Measurements from ENCODE around the gene SUCO. TPM values are rescaled to one million over a fixed set of nuclear protein-coding genes. Genes with fewer than 3 reads are reported as not detected.

SUCO gene
- total RNA-seq, 1 donor from 2014 or later, result 40.4 TPM

- H3K9me3 Mint-ChIP-seq, result no peaks in the 10 kb centered on the region
These were observed 1.4 kb upstream of the SUCO start for GRCh38 chr1:172531412-172532182.

GRCh38 chr1:172532183-172532699 is 709 bp upstream of the SUCO start:
- Mint-ChIP-seq H3K4me3 (peak overlapping the region; percentile 98), H3K4me1 (ENCODE audit: low read depth) (peaks cover 44% of the 10 kb centered on the region)
- intact Hi-C loops (cut with micrococcal nuclease), result loop anchor here (1.0 to 10.0 kb wide), 16 partner anchors 57 to 1625 kb away; partner anchors contain the start of genes METTL13, PRDX6, RABGAP1L and RC3H1

More at GRCh38 chr1:172531412-172532182, 1.4 kb upstream of the SUCO start:
- H3K4me1 Mint-ChIP-seq (ENCODE audit: low read depth), result peaks cover 40% of the 10 kb centered on the region
- DNase-seq (ENCODE audit: low spot score), result no peak
- H3K36me3 Mint-ChIP-seq (ENCODE audit: low read depth), result peaks cover 12% of the 10 kb centered on the region
- intact Hi-C loops (cut with micrococcal nuclease), result loop anchor here (1.0 to 10.0 kb wide), 16 partner anchors 57 to 1626 kb away; partner anchors contain the start of genes METTL13, PRDX6, RABGAP1L and RC3H1
- peak overlapping the region; percentile 98 for H3K4me3 Mint-ChIP-seq
- H3K27me3 Mint-ChIP-seq (ENCODE audit: insufficient read depth), result peaks cover 12% of the 10 kb centered on the region
- H3K27ac Mint-ChIP-seq, result peak overlapping the region; percentile 99

GRCh38 chr1:172533513-172534151 is 682 bp downstream of the SUCO start:
- Mint-ChIP-seq H3K4me3 (peak overlapping the region; percentile 98), H3K4me1 (ENCODE audit: low read depth) (peaks cover 51% of the 10 kb centered on the region), H3K27ac (peak overlapping the region; percentile 95), H3K9me3 (no peaks in the 10 kb centered on the region), H3K27me3 (ENCODE audit: insufficient read depth) (peaks cover 7% of the 10 kb centered on the region), H3K36me3 (ENCODE audit: low read depth) (peaks cover 18% of the 10 kb centered on the region)
- DNase-seq (ENCODE audit: low spot score), result peak; percentile 37
- intact Hi-C loops (cut with micrococcal nuclease), result loop anchor here (1.0 to 10.0 kb wide), 11 partner anchors 8 to 1624 kb away; partner anchors contain the start of genes CENPL, DARS2, PRDX6 and PRRC2C

More at GRCh38 chr1:172532183-172532699, 709 bp upstream of the SUCO start:
- peak overlapping the region; percentile 99 for H3K27ac Mint-ChIP-seq
- peaks cover 12% of the 10 kb centered on the region for H3K27me3 Mint-ChIP-seq (ENCODE audit: insufficient read depth)
- H3K36me3 Mint-ChIP-seq (ENCODE audit: low read depth), result peaks cover 12% of the 10 kb centered on the region
- no peaks in the 10 kb centered on the region for H3K9me3 Mint-ChIP-seq
- peak; percentile 91 for DNase-seq (ENCODE audit: low spot score)

GRCh38 chr1:172536256-172536655 is 3.3 kb downstream of the SUCO start:
- intact Hi-C loops (cut with micrococcal nuclease), result loop anchor here (10.0 kb wide), 1 partner anchor 351 kb away; no protein-coding TSS in a partner anchor
- DNase-seq (ENCODE audit: low spot score), result no peak
- Mint-ChIP-seq H3K36me3 (ENCODE audit: low read depth) (peaks cover 22% of the 10 kb centered on the region), H3K9me3 (no peaks in the 10 kb centered on the region), H3K27me3 (ENCODE audit: insufficient read depth) (no peaks in the 10 kb centered on the region), H3K4me3 (no peak overlapping the region), H3K27ac (no peak overlapping the region), H3K4me1 (ENCODE audit: low read depth) (peaks cover 56% of the 10 kb centered on the region)

- H3K9me3 Mint-ChIP-seq, result no peaks in the 10 kb centered on the region
- no peak overlapping the region for H3K27ac Mint-ChIP-seq
- H3K27me3 Mint-ChIP-seq (ENCODE audit: insufficient read depth), result no peaks in the 10 kb centered on the region
- H3K36me3 Mint-ChIP-seq (ENCODE audit: low read depth), result peaks cover 24% of the 10 kb centered on the region
- peaks cover 57% of the 10 kb centered on the region for H3K4me1 Mint-ChIP-seq (ENCODE audit: low read depth)
- DNase-seq (ENCODE audit: low spot score), result no peak
- H3K4me3 Mint-ChIP-seq, result no peak overlapping the region
- intact Hi-C loops (cut with micrococcal nuclease), result loop anchor here (10.0 kb wide), 1 partner anchor 353 kb away; no protein-coding TSS in a partner anchor
These were observed 4.4 kb downstream of the SUCO start for GRCh38 chr1:172537366-172537765.

- H3K27ac Mint-ChIP-seq, result no peak overlapping the region
- no peak for DNase-seq (ENCODE audit: low spot score)
- H3K4me1 Mint-ChIP-seq (ENCODE audit: low read depth), result peaks cover 62% of the 10 kb centered on the region
- intact Hi-C loops (cut with micrococcal nuclease), result loop anchor here (10.0 kb wide), 1 partner anchor 353 kb away; no protein-coding TSS in a partner anchor
- no peaks in the 10 kb centered on the region for H3K27me3 Mint-ChIP-seq (ENCODE audit: insufficient read depth)
- no peak overlapping the region for H3K4me3 Mint-ChIP-seq
- no peaks in the 10 kb centered on the region for H3K9me3 Mint-ChIP-seq
- peaks cover 24% of the 10 kb centered on the region for H3K36me3 Mint-ChIP-seq (ENCODE audit: low read depth)
These were observed 5.0 kb downstream of the SUCO start for GRCh38 chr1:172537827-172538391.

GRCh38 chr1:172540635-172541034 is 7.7 kb downstream of the SUCO start:
- H3K27me3 Mint-ChIP-seq (ENCODE audit: insufficient read depth), result no peaks in the 10 kb centered on the region
- H3K9me3 Mint-ChIP-seq, result no peaks in the 10 kb centered on the region
- intact Hi-C loops (cut with micrococcal nuclease), result loop anchor here (1.0 kb wide), 2 partner anchors 7 to 9 kb away; partner anchors contain the start of gene SUCO
- H3K4me3 Mint-ChIP-seq, result no peak overlapping the region
- H3K4me1 Mint-ChIP-seq (ENCODE audit: low read depth), result peaks cover 44% of the 10 kb centered on the region
- H3K36me3 Mint-ChIP-seq (ENCODE audit: low read depth), result peaks cover 14% of the 10 kb centered on the region
- peak overlapping the region; percentile 1 for H3K27ac Mint-ChIP-seq
- DNase-seq (ENCODE audit: low spot score), result no peak

- H3K4me3 Mint-ChIP-seq, result no peak overlapping the region
- H3K27ac Mint-ChIP-seq, result no peak overlapping the region
- H3K4me1 Mint-ChIP-seq (ENCODE audit: low read depth), result peaks cover 23% of the 10 kb centered on the region
- H3K9me3 Mint-ChIP-seq, result no peaks in the 10 kb centered on the region
- DNase-seq (ENCODE audit: low spot score), result no peak
- peaks cover 5% of the 10 kb centered on the region for H3K36me3 Mint-ChIP-seq (ENCODE audit: low read depth)
- H3K27me3 Mint-ChIP-seq (ENCODE audit: insufficient read depth), result no peaks in the 10 kb centered on the region
- intact Hi-C loops (cut with micrococcal nuclease), result no loop called here
These were observed 11.6 kb downstream of the SUCO start for GRCh38 chr1:172544481-172545104.

- no peaks in the 10 kb centered on the region for H3K27me3 Mint-ChIP-seq (ENCODE audit: insufficient read depth)
- H3K4me3 Mint-ChIP-seq, result no peak overlapping the region
- H3K36me3 Mint-ChIP-seq (ENCODE audit: low read depth), result peaks cover 5% of the 10 kb centered on the region
- no peak overlapping the region for H3K27ac Mint-ChIP-seq
- H3K9me3 Mint-ChIP-seq, result no peaks in the 10 kb centered on the region
- intact Hi-C loops (cut with micrococcal nuclease), result no loop called here
- peaks cover 23% of the 10 kb centered on the region for H3K4me1 Mint-ChIP-seq (ENCODE audit: low read depth)
- DNase-seq (ENCODE audit: low spot score), result no peak
These were observed 12.6 kb downstream of the SUCO start for GRCh38 chr1:172545396-172546004.

- peaks cover 18% of the 10 kb centered on the region for H3K4me1 Mint-ChIP-seq (ENCODE audit: low read depth)
- no peak for DNase-seq (ENCODE audit: low spot score)
- no peak overlapping the region for H3K27ac Mint-ChIP-seq
- no peak overlapping the region for H3K4me3 Mint-ChIP-seq
- intact Hi-C loops (cut with micrococcal nuclease), result no loop called here
- H3K36me3 Mint-ChIP-seq (ENCODE audit: low read depth), result no peaks in the 10 kb centered on the region
- no peaks in the 10 kb centered on the region for H3K27me3 Mint-ChIP-seq (ENCODE audit: insufficient read depth)
- no peaks in the 10 kb centered on the region for H3K9me3 Mint-ChIP-seq
These were observed 14.1 kb downstream of the SUCO start for GRCh38 chr1:172547071-172547470.

- peaks cover 13% of the 10 kb centered on the region for H3K4me1 Mint-ChIP-seq (ENCODE audit: low read depth)
- no peak for DNase-seq (ENCODE audit: low spot score)
- peaks cover 3% of the 10 kb centered on the region for H3K36me3 Mint-ChIP-seq (ENCODE audit: low read depth)
- intact Hi-C loops (cut with micrococcal nuclease), result loop anchor here (1.0 kb wide), 1 partner anchor 9 kb away; no protein-coding TSS in a partner anchor
- H3K9me3 Mint-ChIP-seq, result no peaks in the 10 kb centered on the region
- no peak overlapping the region for H3K4me3 Mint-ChIP-seq
- H3K27ac Mint-ChIP-seq, result no peak overlapping the region
- H3K27me3 Mint-ChIP-seq (ENCODE audit: insufficient read depth), result no peaks in the 10 kb centered on the region
These were observed 16.8 kb downstream of the SUCO start for GRCh38 chr1:172549621-172550280.

Data from activated T-helper 1 cell treated with anti-CD3 and anti-CD28 coated beads, Interleukin-12 subunit alpha, Interleukin-12 subunit beta, Interleukin-2, Interleukin-4 antibody, amounts not matched to agents 30 ng/mL and 10 ng/mL and 1 ng/mL, durations not matched to agents 14 hours and 24 hours and 36 hours (primary cell).